ENCODE measurements around the gene BAZ2A.

GRCh38 chr12:56636675-56637540, 6.8 kb upstream of the BAZ2A start:
- TF ChIP-seq CTCF (conservative IDR thresholded peaks at IDR 0.05 in 1 of 2, IDR thresholded peaks at IDR 0.05 in 1 of 2; ENCODE audit: extremely low read depth in 1 of 2, insufficient read depth in 1 of 2, low read depth in 1 of 2, low read length in 2 of 2), result peak; percentile 67 to 78
- TF ChIP-seq EZH2 (IDR thresholded peaks at IDR 0.05; ENCODE audit: borderline replicate concordance, low read length), result no peak

All from mammary epithelial cell (primary cell).